Esophagus squamous epithelium (tissue), 5 donors: ENCODE results near the gene IFIT1B. TPM values are rescaled to one million over a fixed set of nuclear protein-coding genes. Genes with fewer than 3 reads are reported as not detected.

Experiments used
- DNase-seq: peaks from one replicate; lab custom pipeline; 2025; lab: John Stamatoyannopoulos, UW
- H3K27ac ChIP-seq, 4 donors: fragments of 200-600 bp; sonication (generic); one replicate each; pipeline ENCODE4 v1.5.1; 2016 to 2019; ENCODE audit warnings: mild to moderate bottlenecking in 1 of 4
- H3K27me3 ChIP-seq, 4 donors: fragments of 200-600 bp; sonication (generic); 1 replicate in 3 of 4; 2 replicates in 1 of 4; pipeline versions ENCODE4 v1.5.1 to v1.6.0; 2017 to 2021; ENCODE audit warnings: antibody characterized with exemption in 1 of 4
- H3K36me3 ChIP-seq, 3 donors: fragments of 200-600 bp; sonication (generic); one replicate each; pipeline ENCODE4 v1.5.1; 2016 to 2019
- H3K4me1 ChIP-seq, 3 donors: fragments of 200-600 bp; sonication (generic); one replicate each; pipeline ENCODE4 v1.5.1; 2017 to 2019
- H3K4me3 ChIP-seq, 4 donors: fragments of 200-600 bp; sonication (generic); 1 replicate in 3 of 4; 2 replicates in 1 of 4; pipeline ENCODE4 v1.5.1; 2016 to 2019; ENCODE audit warnings: mild to moderate bottlenecking in 2 of 4, moderate library complexity in 1 of 4
- H3K9me3 ChIP-seq, 3 donors: fragments of 200-600 bp; sonication (generic); one replicate each; pipeline ENCODE4 v1.5.1; 2016 to 2019
- POLR2A ChIP-seq, 4 donors: fragments of 450-650 bp; IDR thresholded peaks; one replicate each; pipeline ENCODE4 v1.6.1; 2017; ENCODE audit warnings: antibody characterized with exemption in 4 of 4, mild to moderate bottlenecking in 4 of 4, moderate library complexity in 3 of 4
- WGBS, 2 donors: methylation state at CpG; one replicate each; pipeline ENCODE4 v1.1.5; 2018; 5-methylcytosine and 5-hydroxymethylcytosine counted together
- intact Hi-C: fragments of 100-400 bp; cut with DNase I; formaldehyde crosslinking; loops from one replicate; pipeline ENCODE4 v1.15.0; 2022
- total RNA-seq, 4 donors: library from RNA; depleted of rRNA; stranded (reverse); fragments of >200 nt; gene quantifications; one replicate each; pipeline ENCODE4 v1.1.0, GENCODE V29; 2016
- TF ChIP-seq, protein P1 (sequence below), 6 experiments: fragments of 450-650 bp in 4 of 6; fragments of 200-600 bp in 2 of 6; sonication (generic) in 2 of 6; IDR thresholded peaks; one replicate each; pipeline ENCODE4 v1.5.1; 2016 to 2019; ENCODE audit warnings: antibody characterized with exemption in 6 of 6, mild to moderate bottlenecking in 4 of 6, moderate library complexity in 4 of 6
- donor health status: DM: yes; HTN: yes; CAD: no.

IFIT1B gene
- total RNA-seq, 4 donors from 2014 or later, result not detected

DNA sequence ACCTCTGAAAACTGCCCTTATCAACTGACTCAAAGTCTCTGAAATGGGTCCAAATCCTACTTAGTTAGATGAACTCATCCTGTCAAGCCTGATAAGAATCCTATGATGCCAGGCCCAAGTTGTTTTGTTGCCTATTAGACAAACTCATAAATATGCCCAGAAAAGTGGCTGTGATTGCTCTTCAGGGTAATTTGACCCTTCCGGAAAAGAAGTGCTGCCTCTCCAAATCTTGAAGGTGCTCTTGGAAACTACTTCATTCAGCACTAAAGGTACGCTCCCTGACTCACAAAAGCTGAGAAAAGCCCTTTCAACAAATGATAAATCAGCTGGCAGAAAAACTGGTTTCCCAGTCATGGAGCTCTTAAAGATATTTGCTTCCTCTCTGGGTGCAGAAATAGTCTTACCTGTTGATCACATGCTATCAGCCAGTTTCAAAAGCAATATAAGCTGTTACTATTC lies 43.2 kb downstream of the IFIT1B start:
- H3K4me1 ChIP-seq, result peaks cover 6 to 64% (median 18%) of the 10 kb centered on the region in 3 donors
- TF ChIP-seq POLR2A (IDR thresholded peaks at IDR 0.05), result no peak
- TF ChIP-seq, protein P1, sequence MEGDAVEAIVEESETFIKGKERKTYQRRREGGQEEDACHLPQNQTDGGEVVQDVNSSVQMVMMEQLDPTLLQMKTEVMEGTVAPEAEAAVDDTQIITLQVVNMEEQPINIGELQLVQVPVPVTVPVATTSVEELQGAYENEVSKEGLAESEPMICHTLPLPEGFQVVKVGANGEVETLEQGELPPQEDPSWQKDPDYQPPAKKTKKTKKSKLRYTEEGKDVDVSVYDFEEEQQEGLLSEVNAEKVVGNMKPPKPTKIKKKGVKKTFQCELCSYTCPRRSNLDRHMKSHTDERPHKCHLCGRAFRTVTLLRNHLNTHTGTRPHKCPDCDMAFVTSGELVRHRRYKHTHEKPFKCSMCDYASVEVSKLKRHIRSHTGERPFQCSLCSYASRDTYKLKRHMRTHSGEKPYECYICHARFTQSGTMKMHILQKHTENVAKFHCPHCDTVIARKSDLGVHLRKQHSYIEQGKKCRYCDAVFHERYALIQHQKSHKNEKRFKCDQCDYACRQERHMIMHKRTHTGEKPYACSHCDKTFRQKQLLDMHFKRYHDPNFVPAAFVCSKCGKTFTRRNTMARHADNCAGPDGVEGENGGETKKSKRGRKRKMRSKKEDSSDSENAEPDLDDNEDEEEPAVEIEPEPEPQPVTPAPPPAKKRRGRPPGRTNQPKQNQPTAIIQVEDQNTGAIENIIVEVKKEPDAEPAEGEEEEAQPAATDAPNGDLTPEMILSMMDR (IDR thresholded peaks at IDR 0.05), result no peak
- no peaks in the 10 kb centered on the region for H3K9me3 ChIP-seq
- no peaks in the 10 kb centered on the region for H3K27me3 ChIP-seq
- peak overlapping the region; percentile 17 to 77 (median 60) for H3K27ac ChIP-seq
- DNase-seq, result no peak
- 49% methylated on average over 2 of the region's 2 CpGs for WGBS, 2 donors
- H3K4me3 ChIP-seq, result no peak overlapping the region
- peaks cover 0 to 14% (median 0%) of the 10 kb centered on the region in 3 donors for H3K36me3 ChIP-seq
- intact Hi-C loops, result no loop called here

- Histone ChIP-seq H3K9me3 (no peaks in the 10 kb centered on the region), H3K4me3 (no peak overlapping the region), H3K27ac (no peak overlapping the region), H3K36me3 (no peaks in the 10 kb centered on the region), H3K27me3 (no peaks in the 10 kb centered on the region), H3K4me1 (peaks cover 5 to 24% (median 6%) of the 10 kb centered on the region in 3 donors)
- WGBS, 2 donors, result 79 to 88% methylated on average over 5 of the region's 5 CpGs
- DNase-seq, result no peak
- TF ChIP-seq, protein P1 (IDR thresholded peaks at IDR 0.05), result no peak
- intact Hi-C loops, result no loop called here
These were observed 47.1 kb downstream of the IFIT1B start for GRCh38 chr10:89425000-89425399.

DNA sequence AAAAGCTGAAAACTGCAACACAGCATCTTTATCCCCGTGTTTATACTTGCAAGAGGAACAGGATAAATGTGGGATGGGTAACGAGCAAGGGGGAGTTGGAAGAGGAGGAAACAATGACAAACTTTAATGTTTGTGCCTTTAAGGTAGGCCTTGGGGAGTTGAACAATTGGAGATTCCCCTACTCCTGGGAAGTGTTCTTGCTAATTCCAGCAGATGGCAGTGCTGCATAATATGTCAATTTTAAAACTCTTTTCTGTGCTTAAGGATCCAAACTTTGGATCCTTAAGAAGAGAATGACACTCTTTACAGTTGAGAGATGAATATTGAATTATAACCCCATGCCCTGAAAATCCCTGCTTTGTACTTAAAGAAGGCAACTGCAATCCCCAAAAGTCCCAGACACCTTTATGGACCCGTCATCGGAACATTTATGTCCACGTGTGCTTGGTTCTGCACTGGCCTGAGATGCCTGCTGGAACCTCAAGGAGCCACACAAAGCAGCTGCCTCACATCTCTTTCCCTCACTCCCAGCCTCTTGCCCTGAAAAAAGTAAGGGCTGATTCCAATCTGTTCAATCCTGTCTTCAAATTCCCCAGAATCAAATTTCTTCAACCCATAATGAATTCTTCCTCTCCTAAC lies 48.5 kb downstream of the IFIT1B start:
- Histone ChIP-seq H3K36me3 (no peaks in the 10 kb centered on the region), H3K4me3 (no peak overlapping the region), H3K27ac (no peak overlapping the region), H3K9me3 (no peaks in the 10 kb centered on the region), H3K4me1 (peaks cover 0 to 12% (median 0%) of the 10 kb centered on the region in 3 donors), H3K27me3 (peaks cover 0 to 3% (median 0%) of the 10 kb centered on the region in 4 donors)
- intact Hi-C loops, result loop anchor here (2.0 kb wide), 1 partner anchor 136 kb away; no protein-coding TSS in a partner anchor
- TF ChIP-seq POLR2A (IDR thresholded peaks at IDR 0.05), result no peak
- TF ChIP-seq, protein P1 (IDR thresholded peaks at IDR 0.05), result peak; percentile 49 to 85 (median 76)
- 55 to 60% methylated on average over 5 of the region's 5 CpGs for WGBS, 2 donors
- no peak for DNase-seq

GRCh38 chr10:89427629-89428028 lies 49.8 kb downstream of the IFIT1B start:
- TF ChIP-seq, protein P1 (IDR thresholded peaks at IDR 0.05), result no peak
- TF ChIP-seq POLR2A (IDR thresholded peaks at IDR 0.05), result no peak
- no peak overlapping the region for H3K4me3 ChIP-seq
- H3K9me3 ChIP-seq, result no peaks in the 10 kb centered on the region
- H3K27me3 ChIP-seq, result peaks cover 0 to 3% (median 0%) of the 10 kb centered on the region in 4 donors
- peaks cover 0 to 5% (median 0%) of the 10 kb centered on the region in 3 donors for H3K4me1 ChIP-seq
- 68 to 89% methylated on average over 4 of the region's 4 CpGs for WGBS, 2 donors
- no peaks in the 10 kb centered on the region for H3K36me3 ChIP-seq
- no peak for DNase-seq
- intact Hi-C loops, result loop anchor here (2.0 kb wide), 1 partner anchor 135 kb away; no protein-coding TSS in a partner anchor
- no peak overlapping the region for H3K27ac ChIP-seq

DNA sequence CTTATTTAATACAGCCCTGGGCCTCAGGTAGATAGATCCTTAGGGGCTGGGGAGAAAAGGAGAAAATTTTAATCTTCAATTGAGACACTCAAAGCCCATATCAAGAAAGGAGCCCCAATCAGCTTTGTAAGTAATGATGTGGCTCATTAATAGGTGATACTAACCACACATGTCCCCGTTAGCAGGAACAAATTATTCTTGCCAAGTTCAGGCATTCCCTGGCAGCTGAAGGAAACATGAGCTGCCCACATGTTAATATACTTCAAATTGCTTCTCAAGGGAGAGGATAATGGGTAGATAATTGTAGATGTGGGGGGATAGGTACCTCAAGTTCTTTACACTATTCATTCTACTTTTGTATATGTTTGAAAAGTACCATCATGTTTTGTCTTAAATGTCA lies 51.0 kb downstream of the IFIT1B start:
- Histone ChIP-seq H3K9me3 (no peaks in the 10 kb centered on the region), H3K27ac (no peak overlapping the region), H3K27me3 (peaks cover 0 to 3% (median 0%) of the 10 kb centered on the region in 4 donors), H3K4me3 (no peak overlapping the region), H3K4me1 (peaks cover 0 to 5% (median 0%) of the 10 kb centered on the region in 3 donors), H3K36me3 (no peaks in the 10 kb centered on the region)
- 29 to 40% methylated on average over 1 of the region's 1 CpG for WGBS, 2 donors
- TF ChIP-seq, protein P1 (IDR thresholded peaks at IDR 0.05), result no peak
- TF ChIP-seq POLR2A (IDR thresholded peaks at IDR 0.05), result no peak
- no peak for DNase-seq
- intact Hi-C loops, result no loop called here
